Mononuclear cell (primary cell): ENCODE measurements around the gene HTRA3. TPM values are rescaled to one million over a fixed set of nuclear protein-coding genes. Genes with fewer than 3 reads are reported as not detected.

Experiments used
- H3K27me3 ChIP-seq: 2 replicates; pipeline ENCODE4 v1.6.0; 2011; ENCODE audit warnings: low read length, control low read depth; ENCODE audit not compliant: insufficient read depth
- H3K4me1 ChIP-seq: 2 replicates; pipeline ENCODE4 v1.5.1; 2011; ENCODE audit warnings: mild to moderate bottlenecking, low read length, control low read depth; ENCODE audit not compliant: insufficient read depth
- H3K4me3 ChIP-seq: 2 replicates; pipeline ENCODE4 v1.5.1; 2011; ENCODE audit warnings: mild to moderate bottlenecking, low read length, moderate library complexity
- H3K9me3 ChIP-seq: 2 replicates; pipeline ENCODE4 v1.5.1; 2011; ENCODE audit warnings: low read depth, mild to moderate bottlenecking, control low read depth, low read length
- total RNA-seq: library from RNA; depleted of rRNA; stranded (reverse); fragments of >200 nt; gene quantifications from one replicate; pipeline ENCODE4 v1.2.3, GENCODE V29; 2012

The HTRA3 gene
- total RNA-seq, 1 donor: not detected

- Histone ChIP-seq H3K4me3 (no peak overlapping the region), H3K4me1 (peaks cover 9% of the 10 kb centered on the region)
These were observed 16.6 kb downstream of the HTRA3 start for GRCh38 chr4:8285976-8286718.

GRCh38 chr4:8286719-8287342 is 17.3 kb downstream of the HTRA3 start:
- H3K9me3 ChIP-seq: no peaks in the 10 kb centered on the region
- no peak overlapping the region for H3K4me3 ChIP-seq
- H3K27me3 ChIP-seq: no peaks in the 10 kb centered on the region
- H3K4me1 ChIP-seq: peaks cover 9% of the 10 kb centered on the region

More at GRCh38 chr4:8285976-8286718, 16.6 kb downstream of the HTRA3 start:
- no peaks in the 10 kb centered on the region for H3K9me3 ChIP-seq
- no peaks in the 10 kb centered on the region for H3K27me3 ChIP-seq

GRCh38 chr4:8287343-8288280 is 18.1 kb downstream of the HTRA3 start:
- H3K9me3 ChIP-seq: no peaks in the 10 kb centered on the region
- H3K27me3 ChIP-seq: no peaks in the 10 kb centered on the region
- peaks cover 9% of the 10 kb centered on the region for H3K4me1 ChIP-seq
- no peak overlapping the region for H3K4me3 ChIP-seq

GRCh38 chr4:8289151-8289750 is 19.7 kb downstream of the HTRA3 start:
- H3K4me3 ChIP-seq: no peak overlapping the region
- peaks cover 9% of the 10 kb centered on the region for H3K4me1 ChIP-seq
- H3K9me3 ChIP-seq: no peaks in the 10 kb centered on the region
- H3K27me3 ChIP-seq: no peaks in the 10 kb centered on the region

- H3K9me3 ChIP-seq: no peaks in the 10 kb centered on the region
These were observed 20.6 kb downstream of the HTRA3 start for GRCh38 chr4:8289956-8290700.

GRCh38 chr4:8290701-8290970 is 21.1 kb downstream of the HTRA3 start:
- peaks cover 13% of the 10 kb centered on the region for H3K4me1 ChIP-seq
- no peak overlapping the region for H3K4me3 ChIP-seq
- no peaks in the 10 kb centered on the region for H3K27me3 ChIP-seq
- H3K9me3 ChIP-seq: no peaks in the 10 kb centered on the region

More at GRCh38 chr4:8289956-8290700, 20.6 kb downstream of the HTRA3 start:
- Histone ChIP-seq H3K4me3 (no peak overlapping the region), H3K4me1 (peaks cover 9% of the 10 kb centered on the region), H3K27me3 (no peaks in the 10 kb centered on the region)

- no peaks in the 10 kb centered on the region for H3K27me3 ChIP-seq
- H3K4me1 ChIP-seq: peaks cover 14% of the 10 kb centered on the region
- H3K9me3 ChIP-seq: no peaks in the 10 kb centered on the region
- H3K4me3 ChIP-seq: no peak overlapping the region
These were observed 21.6 kb downstream of the HTRA3 start for GRCh38 chr4:8291036-8291682.

GRCh38 chr4:8291701-8292477 is 22.3 kb downstream of the HTRA3 start:
- Histone ChIP-seq H3K27me3 (no peaks in the 10 kb centered on the region), H3K4me3 (no peak overlapping the region), H3K9me3 (no peaks in the 10 kb centered on the region), H3K4me1 (peaks cover 14% of the 10 kb centered on the region)

- no peaks in the 10 kb centered on the region for H3K27me3 ChIP-seq
- H3K4me3 ChIP-seq: no peak overlapping the region
- no peaks in the 10 kb centered on the region for H3K9me3 ChIP-seq
- H3K4me1 ChIP-seq: peaks cover 12% of the 10 kb centered on the region
These were observed 23.0 kb downstream of the HTRA3 start for GRCh38 chr4:8292478-8293107.

GRCh38 chr4:8293131-8293975 is 23.8 kb downstream of the HTRA3 start:
- Histone ChIP-seq H3K4me3 (no peak overlapping the region), H3K27me3 (no peaks in the 10 kb centered on the region), H3K9me3 (no peaks in the 10 kb centered on the region), H3K4me1 (peaks cover 5% of the 10 kb centered on the region)

GRCh38 chr4:8294036-8294435 is 24.5 kb downstream of the HTRA3 start:
- no peak overlapping the region for H3K4me3 ChIP-seq
- H3K9me3 ChIP-seq: no peaks in the 10 kb centered on the region
- peaks cover 5% of the 10 kb centered on the region for H3K4me1 ChIP-seq
- H3K27me3 ChIP-seq: no peaks in the 10 kb centered on the region

- no peaks in the 10 kb centered on the region for H3K9me3 ChIP-seq
- no peak overlapping the region for H3K4me3 ChIP-seq
- no peaks in the 10 kb centered on the region for H3K27me3 ChIP-seq
- H3K4me1 ChIP-seq: peaks cover 5% of the 10 kb centered on the region
These were observed 25.2 kb downstream of the HTRA3 start for GRCh38 chr4:8294775-8295174.
